HepG2 (cell line): Measurements from ENCODE around the gene TOM1L1. TPM values are rescaled to one million over a fixed set of nuclear protein-coding genes. Genes with fewer than 3 reads are reported as not detected.

Experiments used
- CEBPB ChIP-seq: IDR thresholded peaks from 2 replicates; pipeline ENCODE4 v1.6.1; 2011; ENCODE audit warnings: low read depth, low read length, improper control_type of control experiment, borderline replicate concordance
- CREB1 ChIP-seq, 2 experiments: fragments of 450-650 bp in 1 of 2; IDR thresholded peaks; 2 replicates each; pipeline ENCODE4 v1.6.1; 2016 to 2017; ENCODE audit warnings: control low read depth in 1 of 2, mild to moderate bottlenecking in 1 of 2, missing compliant biosample characterization in 1 of 2, missing genetic modification characterization in 1 of 2
- EHMT2 ChIP-seq: fragments of 200-600 bp; sonication (generic); IDR thresholded peaks from 2 replicates; pipeline ENCODE4 v1.7.0; 2017; ENCODE audit warnings: antibody characterized with exemption, low read depth, low read length, borderline replicate concordance
- FOSL1 ChIP-seq: sonication (generic); formaldehyde crosslinking; IDR thresholded peaks from 2 replicates; pipeline ENCODE4 v1.9.0; 2021; ENCODE audit warnings: missing genetic modification reagents, borderline replicate concordance
- GFI1 ChIP-seq: sonication (generic); formaldehyde crosslinking; IDR thresholded peaks from 2 replicates; pipeline ENCODE4 v1.5.0; 2020; ENCODE audit warnings: missing genetic modification reagents, mild to moderate bottlenecking, borderline replicate concordance
- HNF4A ChIP-seq: sonication (generic); formaldehyde crosslinking; IDR thresholded peaks from 2 replicates; pipeline ENCODE4 v1.4.0; 2020; ENCODE audit warnings: missing genetic modification reagents
- MBNL3 ChIP-seq: fragments of 250-450 bp; sonication (Bioruptor Pico); conservative IDR thresholded peaks from 2 replicates; pipeline ENCODE4 v1.8.0; 2022; ENCODE audit warnings: mild to moderate bottlenecking, inconsistent platforms
- PPARG ChIP-seq: conservative IDR thresholded peaks from 2 replicates; pipeline ENCODE4 v1.6.1; 2016; ENCODE audit warnings: missing biosample characterization, missing genetic modification reagents
- STAG1 ChIP-seq: sonication (generic); formaldehyde crosslinking; IDR thresholded peaks from 2 replicates; pipeline ENCODE4 v1.4.0; 2020; ENCODE audit warnings: missing genetic modification reagents
- STAT5B ChIP-seq: sonication (generic); formaldehyde crosslinking; IDR thresholded peaks from 2 replicates; pipeline ENCODE4 v1.4.0; 2020; ENCODE audit warnings: missing genetic modification reagents
- ZMAT3 ChIP-seq: sonication (generic); formaldehyde crosslinking; conservative IDR thresholded peaks from 2 replicates; pipeline ENCODE4 v1.7.0; 2021; ENCODE audit warnings: missing genetic modification reagents
- ZNF121 ChIP-seq: sonication (generic); formaldehyde crosslinking; IDR thresholded peaks from 2 replicates; pipeline ENCODE4 v1.5.0; 2020; ENCODE audit warnings: mild to moderate bottlenecking, missing genetic modification reagents
- ZNF354B ChIP-seq: sonication (generic); formaldehyde crosslinking; IDR thresholded peaks from 2 replicates; pipeline ENCODE4 v1.8.0; 2022; ENCODE audit warnings: mild to moderate bottlenecking, missing genetic modification reagents
- ZNF543 ChIP-seq: sonication (generic); formaldehyde crosslinking; IDR thresholded peaks from 2 replicates; pipeline ENCODE4 v1.4.0; 2020; ENCODE audit warnings: mild to moderate bottlenecking, missing genetic modification reagents
- ZNF567 ChIP-seq: sonication (generic); formaldehyde crosslinking; IDR thresholded peaks from 2 replicates; pipeline ENCODE4 v1.8.1; 2023; ENCODE audit warnings: mild to moderate bottlenecking, missing genetic modification reagents, borderline replicate concordance
- ZNF577 ChIP-seq: sonication (generic); formaldehyde crosslinking; IDR thresholded peaks from 2 replicates; pipeline ENCODE4 v1.4.0; 2020; ENCODE audit warnings: mild to moderate bottlenecking, low read depth, missing genetic modification reagents, borderline replicate concordance
- ZNF766 ChIP-seq: sonication (generic); formaldehyde crosslinking; IDR thresholded peaks from 2 replicates; pipeline ENCODE4 v1.5.0; 2020; ENCODE audit warnings: missing genetic modification reagents, borderline replicate concordance
- ZNF841 ChIP-seq: sonication (generic); formaldehyde crosslinking; IDR thresholded peaks from 2 replicates; pipeline ENCODE4 v1.8.1; 2023; ENCODE audit warnings: missing genetic modification reagents, borderline replicate concordance
- ZNF891 ChIP-seq: sonication (generic); formaldehyde crosslinking; IDR thresholded peaks from 2 replicates; pipeline ENCODE4 v1.5.0; 2020; ENCODE audit warnings: mild to moderate bottlenecking, missing genetic modification reagents
- polyA plus RNA-seq, 8 experiments: library from polyadenylated mRNA; depleted of rRNA in 3 of 8; stranded (reverse) in 7 of 8; unstranded in 1 of 8; fragments of >200 nt; fragmentation: Illumina TruSeq in 4 of 8; extraction: Trizol in 4 of 8; gene quantifications; 2 replicates each; pipeline versions ENCODE4 v1.2.1 to v1.2.3, GENCODE V29; 2011 to 2016; ENCODE audit warnings: low read depth in 4 of 8, missing spikeins in 1 of 8, mixed read lengths in 1 of 8; ENCODE audit not compliant: insufficient read depth in 1 of 8
- total RNA-seq, 5 experiments: library from RNA; depleted of rRNA; stranded (reverse); fragments of >200 nt; fragmentation: Illumina TruSeq; extraction: Trizol; gene quantifications; 2 replicates each; pipeline ENCODE4 v1.2.3, GENCODE V29; 2016; ENCODE audit warnings: low read depth in 1 of 5
- TF ChIP-seq, protein P1 (sequence below): IDR thresholded peaks from 2 replicates; pipeline ENCODE4 v1.6.1; 2016; ENCODE audit warnings: low read depth, missing genetic modification reagents, missing compliant biosample characterization
- TF ChIP-seq, protein P2 (sequence below): sonication (generic); formaldehyde crosslinking; IDR thresholded peaks from 2 replicates; pipeline ENCODE4 v1.5.0; 2020; ENCODE audit warnings: mild to moderate bottlenecking, missing genetic modification reagents
- TF ChIP-seq, protein P3 (sequence below): sonication (generic); formaldehyde crosslinking; conservative IDR thresholded peaks from 2 replicates; pipeline ENCODE4 v1.4.0; 2020; ENCODE audit warnings: missing genetic modification reagents

Gene TOM1L1
- total and polyA plus RNA-seq, 2 of the 13 experiments (the other 11 are each of a cell fraction or from before 2014, with no cell fraction given): 45.3 to 51.3 TPM

DNA sequence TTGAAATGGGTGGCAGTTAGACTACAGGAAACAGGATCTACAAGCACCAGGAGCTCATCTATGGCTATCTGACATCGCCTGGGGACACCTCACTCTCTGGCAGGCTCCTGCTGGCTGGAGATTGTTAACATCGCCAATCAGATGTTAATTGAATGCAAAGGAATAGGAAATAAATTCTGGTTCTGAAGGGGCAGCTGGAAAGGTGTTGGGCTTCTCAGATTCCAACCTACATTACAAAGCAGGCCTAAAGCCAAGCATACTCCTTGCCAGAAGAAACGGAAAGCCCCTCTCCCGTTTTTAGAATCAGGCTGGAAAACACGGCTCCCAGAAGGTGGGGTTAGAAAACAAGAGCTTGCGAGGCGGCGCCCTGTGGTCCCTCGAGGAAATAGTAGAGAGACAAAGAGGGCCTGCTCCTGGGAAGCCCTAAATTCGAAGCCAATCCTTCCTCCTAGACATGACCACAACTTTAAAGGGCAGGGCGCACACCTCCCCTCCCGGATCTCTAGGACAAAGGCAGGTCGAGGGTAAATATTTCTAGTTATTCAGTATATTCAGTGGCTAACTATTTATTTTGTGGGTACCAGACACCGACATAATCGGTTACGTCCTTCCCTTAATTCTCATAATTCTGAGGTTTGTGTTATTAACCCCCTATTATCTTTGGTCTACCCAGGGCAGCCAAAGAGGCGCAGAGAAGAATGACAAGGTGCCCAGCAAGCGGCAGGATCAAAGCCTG, 763 bp upstream of the TOM1L1 start (continued):
- TF ChIP-seq, protein P1, sequence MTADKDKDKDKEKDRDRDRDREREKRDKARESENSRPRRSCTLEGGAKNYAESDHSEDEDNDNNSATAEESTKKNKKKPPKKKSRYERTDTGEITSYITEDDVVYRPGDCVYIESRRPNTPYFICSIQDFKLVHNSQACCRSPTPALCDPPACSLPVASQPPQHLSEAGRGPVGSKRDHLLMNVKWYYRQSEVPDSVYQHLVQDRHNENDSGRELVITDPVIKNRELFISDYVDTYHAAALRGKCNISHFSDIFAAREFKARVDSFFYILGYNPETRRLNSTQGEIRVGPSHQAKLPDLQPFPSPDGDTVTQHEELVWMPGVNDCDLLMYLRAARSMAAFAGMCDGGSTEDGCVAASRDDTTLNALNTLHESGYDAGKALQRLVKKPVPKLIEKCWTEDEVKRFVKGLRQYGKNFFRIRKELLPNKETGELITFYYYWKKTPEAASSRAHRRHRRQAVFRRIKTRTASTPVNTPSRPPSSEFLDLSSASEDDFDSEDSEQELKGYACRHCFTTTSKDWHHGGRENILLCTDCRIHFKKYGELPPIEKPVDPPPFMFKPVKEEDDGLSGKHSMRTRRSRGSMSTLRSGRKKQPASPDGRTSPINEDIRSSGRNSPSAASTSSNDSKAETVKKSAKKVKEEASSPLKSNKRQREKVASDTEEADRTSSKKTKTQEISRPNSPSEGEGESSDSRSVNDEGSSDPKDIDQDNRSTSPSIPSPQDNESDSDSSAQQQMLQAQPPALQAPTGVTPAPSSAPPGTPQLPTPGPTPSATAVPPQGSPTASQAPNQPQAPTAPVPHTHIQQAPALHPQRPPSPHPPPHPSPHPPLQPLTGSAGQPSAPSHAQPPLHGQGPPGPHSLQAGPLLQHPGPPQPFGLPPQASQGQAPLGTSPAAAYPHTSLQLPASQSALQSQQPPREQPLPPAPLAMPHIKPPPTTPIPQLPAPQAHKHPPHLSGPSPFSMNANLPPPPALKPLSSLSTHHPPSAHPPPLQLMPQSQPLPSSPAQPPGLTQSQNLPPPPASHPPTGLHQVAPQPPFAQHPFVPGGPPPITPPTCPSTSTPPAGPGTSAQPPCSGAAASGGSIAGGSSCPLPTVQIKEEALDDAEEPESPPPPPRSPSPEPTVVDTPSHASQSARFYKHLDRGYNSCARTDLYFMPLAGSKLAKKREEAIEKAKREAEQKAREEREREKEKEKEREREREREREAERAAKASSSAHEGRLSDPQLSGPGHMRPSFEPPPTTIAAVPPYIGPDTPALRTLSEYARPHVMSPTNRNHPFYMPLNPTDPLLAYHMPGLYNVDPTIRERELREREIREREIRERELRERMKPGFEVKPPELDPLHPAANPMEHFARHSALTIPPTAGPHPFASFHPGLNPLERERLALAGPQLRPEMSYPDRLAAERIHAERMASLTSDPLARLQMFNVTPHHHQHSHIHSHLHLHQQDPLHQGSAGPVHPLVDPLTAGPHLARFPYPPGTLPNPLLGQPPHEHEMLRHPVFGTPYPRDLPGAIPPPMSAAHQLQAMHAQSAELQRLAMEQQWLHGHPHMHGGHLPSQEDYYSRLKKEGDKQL: no peak
- TF ChIP-seq CREB1 (IDR thresholded peaks at IDR 0.05) (no peak), CREB1 (CRISPR knock-in tag; IDR thresholded peaks at IDR 0.05) (no peak), EHMT2 (no peak), CEBPB (no peak), ZNF567 (CRISPR knock-in tag) (no peak), MBNL3 (CRISPR knock-in tag) (no peak), GFI1 (CRISPR knock-in tag) (no peak), ZNF543 (CRISPR knock-in tag) (no peak), STAG1 (no peak), ZNF121 (CRISPR knock-in tag) (no peak), FOSL1 (CRISPR knock-in tag) (no peak), PPARG (no peak), ZNF841 (CRISPR knock-in tag) (no peak), ZMAT3 (CRISPR knock-in tag) (no peak), STAT5B (no peak), ZNF577 (CRISPR knock-in tag) (0 out of 2 replicates have a peak, but pooled peaks have one; percentile 9), ZNF766 (CRISPR knock-in tag) (no peak), HNF4A (CRISPR knock-in tag) (no peak), ZNF891 (CRISPR knock-in tag) (no peak), ZNF354B (CRISPR knock-in tag) (no peak)
- TF ChIP-seq, protein P2, sequence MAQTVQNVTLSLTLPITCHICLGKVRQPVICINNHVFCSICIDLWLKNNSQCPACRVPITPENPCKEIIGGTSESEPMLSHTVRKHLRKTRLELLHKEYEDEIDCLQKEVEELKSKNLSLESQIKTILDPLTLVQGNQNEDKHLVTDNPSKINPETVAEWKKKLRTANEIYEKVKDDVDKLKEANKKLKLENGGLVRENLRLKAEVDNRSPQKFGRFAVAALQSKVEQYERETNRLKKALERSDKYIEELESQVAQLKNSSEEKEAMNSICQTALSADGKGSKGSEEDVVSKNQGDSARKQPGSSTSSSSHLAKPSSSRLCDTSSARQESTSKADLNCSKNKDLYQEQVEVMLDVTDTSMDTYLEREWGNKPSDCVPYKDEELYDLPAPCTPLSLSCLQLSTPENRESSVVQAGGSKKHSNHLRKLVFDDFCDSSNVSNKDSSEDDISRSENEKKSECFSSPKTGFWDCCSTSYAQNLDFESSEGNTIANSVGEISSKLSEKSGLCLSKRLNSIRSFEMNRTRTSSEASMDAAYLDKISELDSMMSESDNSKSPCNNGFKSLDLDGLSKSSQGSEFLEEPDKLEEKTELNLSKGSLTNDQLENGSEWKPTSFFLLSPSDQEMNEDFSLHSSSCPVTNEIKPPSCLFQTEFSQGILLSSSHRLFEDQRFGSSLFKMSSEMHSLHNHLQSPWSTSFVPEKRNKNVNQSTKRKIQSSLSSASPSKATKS: no peak
- TF ChIP-seq, protein P3, sequence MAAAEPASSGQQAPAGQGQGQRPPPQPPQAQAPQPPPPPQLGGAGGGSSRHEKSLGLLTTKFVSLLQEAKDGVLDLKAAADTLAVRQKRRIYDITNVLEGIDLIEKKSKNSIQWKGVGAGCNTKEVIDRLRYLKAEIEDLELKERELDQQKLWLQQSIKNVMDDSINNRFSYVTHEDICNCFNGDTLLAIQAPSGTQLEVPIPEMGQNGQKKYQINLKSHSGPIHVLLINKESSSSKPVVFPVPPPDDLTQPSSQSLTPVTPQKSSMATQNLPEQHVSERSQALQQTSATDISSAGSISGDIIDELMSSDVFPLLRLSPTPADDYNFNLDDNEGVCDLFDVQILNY (CRISPR knock-in tag): no peak
